Stimulated activated CD8-positive, alpha-beta memory T cell treated with anti-CD3 and anti-CD28 coated beads, Interleukin-12 subunit alpha, Interleukin-12 subunit beta, amount 100 ng/mL, for 1 hour (primary cell): ENCODE data around the gene DUSP1.
"Not testable (repeated sequence)": the region's sequence is repeated elsewhere in the genome, so short reads cannot be mapped to it uniquely, and the experiment has no call there.

Experiments used
- DNase-seq: peaks from one replicate; pipeline ENCODE4 v3.0.0-alpha.2; 2020; ENCODE audit warnings: low read depth

Gene DUSP1, protein sequence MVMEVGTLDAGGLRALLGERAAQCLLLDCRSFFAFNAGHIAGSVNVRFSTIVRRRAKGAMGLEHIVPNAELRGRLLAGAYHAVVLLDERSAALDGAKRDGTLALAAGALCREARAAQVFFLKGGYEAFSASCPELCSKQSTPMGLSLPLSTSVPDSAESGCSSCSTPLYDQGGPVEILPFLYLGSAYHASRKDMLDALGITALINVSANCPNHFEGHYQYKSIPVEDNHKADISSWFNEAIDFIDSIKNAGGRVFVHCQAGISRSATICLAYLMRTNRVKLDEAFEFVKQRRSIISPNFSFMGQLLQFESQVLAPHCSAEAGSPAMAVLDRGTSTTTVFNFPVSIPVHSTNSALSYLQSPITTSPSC

GRCh38 chr5:172770675-172771438, at the start of gene DUSP1:
Gene DUSP1 (minus strand): TSS chr5:172771195. CDS start chr5:172770952, 243 bp downstream.
- DNase-seq: peak; percentile 98

- DNase-seq: no peak
Observed at GRCh38 chr5:172820046-172820767, 49.2 kb upstream of the DUSP1 start.

GRCh38 chr5:172819569-172819968, 48.6 kb upstream of the DUSP1 start:
- DNase-seq: no peak

DNA sequence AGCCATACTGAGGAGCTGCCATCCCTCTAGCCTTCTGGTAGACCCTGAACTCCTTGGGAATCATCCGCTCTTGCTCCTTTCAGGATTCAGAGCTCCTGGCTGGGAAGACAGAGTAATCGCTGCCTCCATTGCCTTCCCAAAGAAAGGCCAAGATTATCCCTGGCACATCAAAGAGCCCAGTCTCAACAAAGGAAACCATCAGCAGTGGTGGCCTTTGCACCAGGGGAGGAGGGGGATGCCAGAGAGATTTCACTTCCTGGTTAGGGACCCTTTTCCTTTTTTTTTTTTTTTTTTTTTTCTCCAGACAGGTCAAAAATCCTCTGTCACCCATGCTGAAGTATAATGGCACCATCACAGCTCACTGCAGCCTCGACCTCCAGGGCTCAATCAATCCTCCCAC, 47.1 kb upstream of the DUSP1 start:
- no peak for DNase-seq

GRCh38 chr5:172817664-172818063, 46.7 kb upstream of the DUSP1 start:
- DNase-seq: no peak

GRCh38 chr5:172816925-172817562, 46.0 kb upstream of the DUSP1 start:
- no peak for DNase-seq

DNA sequence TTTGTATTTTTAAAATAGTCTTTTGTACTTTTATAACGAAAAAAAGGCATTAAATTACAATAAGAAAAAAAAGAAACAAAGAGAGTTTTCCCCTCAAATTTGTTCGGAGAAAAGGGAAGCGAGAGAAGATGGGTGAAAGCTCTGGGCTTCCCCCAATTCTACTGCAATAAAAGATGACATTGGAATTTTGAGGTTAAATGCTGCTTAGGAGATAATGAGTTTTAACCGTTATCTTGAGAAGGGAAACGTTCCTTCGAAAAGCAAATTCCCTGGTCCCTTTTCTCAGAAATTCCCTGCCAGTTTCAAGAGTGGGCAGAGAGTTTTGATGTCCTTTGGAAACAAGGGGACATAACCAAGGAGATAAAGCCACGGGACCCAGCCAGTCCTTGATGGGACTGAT, 44.6 kb upstream of the DUSP1 start:
- DNase-seq: no peak

- not testable (repeated sequence) for DNase-seq
Observed at GRCh38 chr5:172810996-172811395, 40.0 kb upstream of the DUSP1 start.

DNA sequence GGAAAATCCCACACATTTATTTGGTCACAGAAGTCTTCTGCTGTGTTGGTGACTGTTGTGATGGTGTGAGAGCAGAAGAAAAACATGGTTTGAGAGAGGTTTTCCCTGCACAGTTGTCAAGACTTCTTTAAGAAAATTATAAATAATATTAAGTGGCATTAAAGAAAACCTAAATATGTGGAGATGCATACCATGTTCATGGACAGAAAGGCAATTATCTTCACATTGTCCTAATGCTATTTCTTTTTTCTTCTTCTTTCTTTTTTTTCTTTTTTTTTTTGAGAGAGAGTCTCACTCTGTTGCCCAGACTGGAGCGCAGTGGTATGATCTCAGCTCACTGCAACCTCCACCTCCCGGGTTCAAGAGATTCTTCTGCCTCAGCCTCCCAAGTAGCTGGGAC, 38.8 kb upstream of the DUSP1 start:
- DNase-seq: no peak

DNA sequence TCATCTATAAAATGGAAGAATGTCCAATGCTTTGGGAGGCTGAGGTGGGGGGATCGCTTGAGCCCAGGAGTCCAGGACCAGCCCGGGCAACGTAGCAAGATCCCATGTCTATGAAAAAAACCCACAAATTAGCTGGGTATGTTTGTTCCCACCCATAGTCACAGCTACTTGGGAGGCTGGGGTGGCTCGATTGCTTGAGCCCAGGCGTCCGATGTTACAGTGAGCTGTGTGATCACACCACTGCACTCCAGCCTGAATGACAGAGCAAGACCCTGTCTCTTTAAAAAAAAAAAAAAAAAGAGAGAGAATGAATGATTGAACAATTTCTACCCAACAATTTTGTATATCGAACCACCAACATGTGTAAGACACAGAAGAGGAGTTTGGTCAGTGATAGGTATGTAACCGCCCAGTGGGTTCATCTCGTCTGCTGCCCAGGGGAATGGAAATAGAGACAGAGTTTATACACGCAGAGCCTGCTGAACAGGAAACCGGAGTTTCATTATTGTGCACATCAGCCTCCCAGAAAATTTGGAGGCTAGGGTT, 36.8 kb upstream of the DUSP1 start:
- DNase-seq: no peak

GRCh38 chr5:172806897-172807672, 36.1 kb upstream of the DUSP1 start:
- peak; percentile 66 for DNase-seq

DNA sequence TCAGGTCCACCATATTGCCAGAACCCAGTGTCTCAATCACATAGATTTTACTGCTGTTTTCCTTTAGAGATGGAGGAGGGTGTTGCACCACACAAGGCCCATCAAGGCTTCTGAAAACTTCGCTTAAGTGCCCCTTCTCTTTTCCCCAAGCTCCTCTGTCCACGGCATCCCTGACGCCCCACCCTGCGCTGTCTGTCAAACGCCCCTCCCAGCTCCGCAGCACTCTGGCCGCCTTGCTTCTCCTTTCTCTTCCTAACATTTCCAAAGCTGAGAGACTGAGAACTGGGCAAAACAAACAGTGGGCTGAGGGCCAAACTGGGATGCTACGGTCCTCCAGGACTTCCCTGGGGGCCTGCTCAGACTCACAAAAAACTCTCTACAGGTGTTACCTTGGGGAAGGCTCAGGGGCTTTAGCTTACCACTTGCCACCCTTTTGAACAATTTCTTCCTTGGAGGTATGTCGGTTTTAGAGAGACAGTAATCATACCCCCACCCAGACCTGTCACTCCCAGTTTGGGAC, 34.8 kb upstream of the DUSP1 start:
- no peak for DNase-seq

DNA sequence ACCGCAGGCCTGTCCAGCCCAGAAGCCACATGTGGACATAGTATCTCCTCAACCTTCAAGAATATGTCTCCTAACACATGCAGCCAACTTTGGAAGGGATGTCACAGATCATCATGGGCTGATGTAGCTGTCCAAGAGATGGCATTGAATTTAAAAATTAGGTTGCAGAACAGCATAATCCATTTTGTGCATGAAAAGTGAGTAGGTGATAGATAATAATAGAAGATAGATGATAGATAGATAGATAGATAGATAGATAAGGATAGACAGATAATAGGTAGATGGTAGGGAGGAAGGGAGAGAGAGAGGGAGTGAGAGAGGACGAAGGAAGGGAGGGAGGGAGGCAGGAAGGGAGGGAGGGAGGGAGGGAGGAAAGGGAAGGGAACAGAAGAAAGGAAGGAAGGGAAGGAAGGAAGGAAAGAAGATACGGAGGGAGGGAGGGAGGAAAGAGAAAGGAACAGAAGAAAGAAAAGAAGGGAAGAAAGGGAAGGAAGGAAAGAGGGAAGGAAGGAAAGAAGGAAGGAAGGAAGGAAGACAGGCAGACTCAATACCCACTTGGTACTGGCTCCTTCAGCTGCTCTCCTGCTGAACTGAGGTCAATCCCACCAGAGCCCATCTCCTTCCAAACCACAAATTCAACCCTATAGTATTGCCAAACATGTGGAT, 34.2 kb upstream of the DUSP1 start:
- no peak for DNase-seq

- no peak for DNase-seq
Observed at GRCh38 chr5:172802567-172803176, 31.7 kb upstream of the DUSP1 start.

DNA sequence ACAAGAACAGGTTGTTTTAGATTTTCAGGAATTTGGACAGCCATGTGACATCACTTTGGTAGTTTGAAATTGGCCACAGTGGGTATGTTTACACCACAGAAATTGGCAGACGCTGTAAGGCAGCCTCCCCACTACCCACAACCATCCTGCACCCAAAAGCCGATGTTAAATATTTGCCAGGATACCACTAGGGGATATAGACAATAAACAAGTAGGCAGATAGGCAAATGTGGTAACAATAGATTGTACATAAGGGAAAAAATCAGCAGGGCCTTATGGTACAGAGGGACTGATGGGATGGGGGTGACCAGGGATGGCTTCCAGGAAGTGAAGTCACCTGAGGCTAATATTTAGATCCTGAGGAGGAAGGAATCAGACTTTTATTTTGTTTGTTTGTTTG, 31.1 kb upstream of the DUSP1 start:
- no peak for DNase-seq

DNA sequence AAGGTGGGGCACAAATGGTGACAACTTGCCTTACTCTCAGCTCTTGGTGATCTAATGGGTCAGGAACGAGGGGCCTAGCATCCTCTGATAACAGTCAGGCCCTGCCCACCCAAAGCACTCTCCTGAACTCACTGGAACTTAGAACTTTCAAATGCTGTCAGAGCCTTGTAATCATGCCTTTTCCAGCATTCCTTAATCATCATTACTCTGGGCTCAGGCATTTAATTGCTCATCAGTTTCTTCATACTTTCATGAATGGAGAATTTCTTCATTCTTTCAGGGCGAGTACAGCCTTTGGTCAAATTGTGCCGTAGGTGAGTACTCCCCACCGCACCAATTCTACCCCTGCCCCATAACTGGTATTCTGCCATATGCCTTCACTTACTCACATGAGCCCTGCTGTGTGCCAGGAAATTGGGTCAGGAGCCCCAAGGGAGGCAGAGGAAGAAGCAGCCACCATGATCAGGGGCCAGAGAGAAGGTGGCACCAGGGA, 30.2 kb upstream of the DUSP1 start:
- no peak for DNase-seq

DNA sequence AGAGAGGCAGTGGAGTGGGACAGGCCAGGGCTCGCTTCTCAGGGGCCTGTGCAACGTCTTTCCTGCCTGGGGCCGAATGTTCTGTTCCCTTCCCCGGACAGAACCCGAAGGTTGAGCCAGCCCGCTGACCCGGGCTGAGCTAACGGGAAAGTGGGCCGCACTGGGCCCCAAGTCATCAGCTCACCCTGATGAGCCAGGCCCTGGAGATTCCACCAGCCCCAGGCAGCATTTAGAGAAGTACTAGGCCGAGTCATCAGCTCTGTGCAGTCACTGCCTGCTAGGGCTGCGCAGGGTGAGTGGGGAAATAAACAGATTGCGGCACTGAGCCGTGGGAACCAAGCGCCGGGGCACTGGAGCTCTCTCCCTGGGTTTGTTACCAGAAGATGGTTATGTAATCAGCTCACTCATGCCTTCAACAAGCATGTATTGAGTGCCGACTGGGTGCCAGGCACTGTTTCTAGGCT, 29.1 kb upstream of the DUSP1 start:
- no peak for DNase-seq

GRCh38 chr5:172799416-172799815, 28.4 kb upstream of the DUSP1 start:
- no peak for DNase-seq

GRCh38 chr5:172798422-172799215, 27.6 kb upstream of the DUSP1 start:
- DNase-seq: no peak
